ENCODE measurements around the gene CAGE1. TPM values are rescaled to one million over a fixed set of nuclear protein-coding genes. Genes with fewer than 3 reads are reported as not detected.

Gene CAGE1
- 0.16 and 0.31 TPM in 2 replicates for total RNA-seq

- Mint-ChIP-seq H3K27ac (peak within 1 kb of the TSS; percentile 100), H3K4me1 (peaks cover 43% of the 10 kb centered on the region), H3K27me3 (no peaks in the 10 kb centered on the region)
Measured at GRCh38 chr6:7389451-7390225, at the start of gene CAGE1, which contains the start of gene RIOK1. TSS of gene CAGE1 (minus strand) at chr6:7389742. CDS start at chr6:7387173, 2,569 bp downstream. TSS of gene RIOK1 (plus strand) at chr6:7389808. CDS start at chr6:7390003, 195 bp downstream.

GRCh38 chr6:7439228-7439627 is 49.7 kb upstream of the CAGE1 start:
- Mint-ChIP-seq H3K4me3 (no peak overlapping the region), H3K36me3 (ENCODE audit: low read depth) (no peaks in the 10 kb centered on the region), H3K27me3 (peaks cover 3% of the 10 kb centered on the region), H3K4me1 (no peaks in the 10 kb centered on the region), H3K9me3 (no peaks in the 10 kb centered on the region), H3K27ac (no peak overlapping the region)
- intact Hi-C loops (cut with micrococcal nuclease), result no loop called here
- no peak for DNase-seq

More at GRCh38 chr6:7389451-7390225, at the start of gene CAGE1, which contains the start of gene RIOK1:
- Mint-ChIP-seq H3K36me3 (ENCODE audit: low read depth) (peaks cover 41% of the 10 kb centered on the region), H3K9me3 (no peaks in the 10 kb centered on the region), H3K4me3 (peak within 1 kb of the TSS; percentile 93)
- intact Hi-C loops (cut with micrococcal nuclease), result loop anchor here (1.0 to 10.0 kb wide), 8 partner anchors 76 to 1045 kb away; partner anchors contain the start of genes EEF1E1, SLC35B3, SNRNP48 and SSR1
- peak; percentile 99 for DNase-seq

- no peak overlapping the region for H3K4me3 Mint-ChIP-seq
Measured at GRCh38 chr6:7438011-7438410, 48.5 kb upstream of the CAGE1 start.

GRCh38 chr6:7434672-7435071 is 45.1 kb upstream of the CAGE1 start:
- no peak for DNase-seq
- Mint-ChIP-seq H3K36me3 (ENCODE audit: low read depth) (no peaks in the 10 kb centered on the region), H3K4me1 (no peaks in the 10 kb centered on the region), H3K27me3 (peaks cover 3% of the 10 kb centered on the region), H3K27ac (no peak overlapping the region), H3K4me3 (no peak overlapping the region), H3K9me3 (no peaks in the 10 kb centered on the region)
- intact Hi-C loops (cut with micrococcal nuclease), result no loop called here

More at GRCh38 chr6:7438011-7438410, 48.5 kb upstream of the CAGE1 start:
- no peak for DNase-seq
- H3K36me3 Mint-ChIP-seq (ENCODE audit: low read depth), result no peaks in the 10 kb centered on the region
- no peaks in the 10 kb centered on the region for H3K9me3 Mint-ChIP-seq
- H3K27me3 Mint-ChIP-seq, result peaks cover 3% of the 10 kb centered on the region
- intact Hi-C loops (cut with micrococcal nuclease), result no loop called here
- no peaks in the 10 kb centered on the region for H3K4me1 Mint-ChIP-seq
- H3K27ac Mint-ChIP-seq, result no peak overlapping the region

DNA sequence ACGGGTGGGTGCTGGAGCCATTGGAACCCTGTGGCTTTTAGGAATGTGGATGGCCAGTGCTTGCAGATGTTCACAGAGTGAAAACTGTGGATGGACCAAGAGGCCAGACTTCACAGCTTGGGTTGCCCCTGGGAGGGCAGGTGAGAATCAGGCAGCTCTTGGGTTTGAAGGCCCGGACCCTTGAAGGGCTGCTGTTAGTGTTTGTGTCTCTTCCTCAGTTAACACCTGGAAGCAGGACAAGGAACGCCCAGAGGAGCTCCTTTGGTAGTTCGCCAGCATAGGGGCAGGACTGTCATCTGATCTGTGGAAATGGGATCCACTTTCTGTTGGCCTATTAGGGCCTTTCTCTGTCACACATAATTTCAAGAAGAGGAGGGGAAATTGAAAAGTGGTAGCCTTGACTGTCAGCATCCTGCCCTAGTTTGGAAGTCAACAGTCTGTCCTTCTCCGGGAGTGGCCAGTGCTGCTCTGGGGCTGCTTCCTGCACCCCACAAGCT is 43.6 kb upstream of the CAGE1 start:
- DNase-seq, result no peak
- intact Hi-C loops (cut with micrococcal nuclease), result no loop called here
- H3K27ac Mint-ChIP-seq, result no peak overlapping the region
- no peaks in the 10 kb centered on the region for H3K4me1 Mint-ChIP-seq
- peaks cover 3% of the 10 kb centered on the region for H3K27me3 Mint-ChIP-seq
- H3K4me3 Mint-ChIP-seq, result no peak overlapping the region
- H3K36me3 Mint-ChIP-seq (ENCODE audit: low read depth), result no peaks in the 10 kb centered on the region
- H3K9me3 Mint-ChIP-seq, result no peaks in the 10 kb centered on the region

DNA sequence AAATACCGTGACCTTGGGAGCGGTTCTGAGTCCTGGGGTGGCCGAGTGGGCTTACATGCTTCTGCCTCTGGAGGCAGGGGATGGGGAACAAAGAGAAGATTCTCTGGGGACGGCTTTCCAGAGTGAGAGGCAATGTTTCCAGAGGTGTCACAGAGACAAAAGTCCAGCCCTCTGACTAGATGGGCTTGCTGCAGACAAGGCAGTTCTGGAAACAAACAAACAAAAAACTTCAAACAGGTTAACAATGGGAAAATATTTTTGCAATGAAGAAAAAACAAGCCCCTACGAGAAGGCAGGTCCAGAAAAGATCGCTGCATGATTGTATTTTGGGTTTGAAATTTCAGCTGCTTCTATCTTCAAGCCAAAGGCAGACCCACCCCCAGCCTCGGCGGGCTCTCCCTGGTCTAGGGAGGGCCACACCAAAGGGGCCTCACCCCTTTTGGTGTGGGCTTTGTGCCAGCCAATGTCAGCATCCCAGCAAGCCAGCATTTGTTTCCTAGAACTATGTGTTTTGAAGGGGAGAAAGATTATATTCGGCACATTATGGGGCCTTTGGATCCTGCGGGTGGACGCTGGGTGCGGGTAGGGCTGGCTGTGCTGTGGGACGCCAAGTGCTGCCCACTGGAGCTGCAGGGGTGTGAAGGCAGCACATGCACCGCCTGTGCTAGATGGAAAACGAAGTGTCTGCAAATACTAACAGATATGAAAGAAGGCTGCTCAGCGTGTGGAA is 43.0 kb upstream of the CAGE1 start:
- Mint-ChIP-seq H3K4me1 (no peaks in the 10 kb centered on the region), H3K27ac (no peak overlapping the region), H3K9me3 (no peaks in the 10 kb centered on the region), H3K27me3 (peaks cover 3% of the 10 kb centered on the region), H3K36me3 (ENCODE audit: low read depth) (no peaks in the 10 kb centered on the region), H3K4me3 (no peak overlapping the region)
- DNase-seq, result no peak
- intact Hi-C loops (cut with micrococcal nuclease), result no loop called here

- H3K9me3 Mint-ChIP-seq, result no peaks in the 10 kb centered on the region
Measured at GRCh38 chr6:7431674-7432390, 42.3 kb upstream of the CAGE1 start.

DNA sequence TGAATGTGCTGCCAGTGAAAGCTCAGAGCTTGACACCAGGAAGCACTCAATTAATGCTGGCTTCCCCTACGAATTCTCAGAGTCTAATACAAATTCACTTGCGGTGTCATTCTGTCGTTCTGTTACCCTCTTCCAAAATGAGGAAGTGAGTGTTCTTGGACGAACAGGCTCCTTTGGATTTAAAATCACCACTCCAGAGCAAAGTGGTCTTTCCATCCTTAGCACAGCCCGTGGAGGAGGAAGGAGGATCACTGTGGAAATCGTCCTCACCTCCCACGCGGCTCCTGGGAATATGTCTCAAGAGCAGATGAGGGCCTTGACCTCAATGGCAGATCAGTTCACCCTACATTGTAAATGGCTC is 41.8 kb upstream of the CAGE1 start:
- no peak overlapping the region for H3K27ac Mint-ChIP-seq
- H3K4me3 Mint-ChIP-seq, result no peak overlapping the region
- intact Hi-C loops (cut with micrococcal nuclease), result no loop called here
- no peaks in the 10 kb centered on the region for H3K36me3 Mint-ChIP-seq (ENCODE audit: low read depth)
- peaks cover 3% of the 10 kb centered on the region for H3K27me3 Mint-ChIP-seq
- DNase-seq, result no peak
- no peaks in the 10 kb centered on the region for H3K9me3 Mint-ChIP-seq
- H3K4me1 Mint-ChIP-seq, result no peaks in the 10 kb centered on the region

More at GRCh38 chr6:7431674-7432390, 42.3 kb upstream of the CAGE1 start:
- no peak overlapping the region for H3K27ac Mint-ChIP-seq
- intact Hi-C loops (cut with micrococcal nuclease), result no loop called here
- peaks cover 3% of the 10 kb centered on the region for H3K27me3 Mint-ChIP-seq
- H3K4me3 Mint-ChIP-seq, result no peak overlapping the region
- no peaks in the 10 kb centered on the region for H3K36me3 Mint-ChIP-seq (ENCODE audit: low read depth)
- H3K4me1 Mint-ChIP-seq, result no peaks in the 10 kb centered on the region
- no peak for DNase-seq

DNA sequence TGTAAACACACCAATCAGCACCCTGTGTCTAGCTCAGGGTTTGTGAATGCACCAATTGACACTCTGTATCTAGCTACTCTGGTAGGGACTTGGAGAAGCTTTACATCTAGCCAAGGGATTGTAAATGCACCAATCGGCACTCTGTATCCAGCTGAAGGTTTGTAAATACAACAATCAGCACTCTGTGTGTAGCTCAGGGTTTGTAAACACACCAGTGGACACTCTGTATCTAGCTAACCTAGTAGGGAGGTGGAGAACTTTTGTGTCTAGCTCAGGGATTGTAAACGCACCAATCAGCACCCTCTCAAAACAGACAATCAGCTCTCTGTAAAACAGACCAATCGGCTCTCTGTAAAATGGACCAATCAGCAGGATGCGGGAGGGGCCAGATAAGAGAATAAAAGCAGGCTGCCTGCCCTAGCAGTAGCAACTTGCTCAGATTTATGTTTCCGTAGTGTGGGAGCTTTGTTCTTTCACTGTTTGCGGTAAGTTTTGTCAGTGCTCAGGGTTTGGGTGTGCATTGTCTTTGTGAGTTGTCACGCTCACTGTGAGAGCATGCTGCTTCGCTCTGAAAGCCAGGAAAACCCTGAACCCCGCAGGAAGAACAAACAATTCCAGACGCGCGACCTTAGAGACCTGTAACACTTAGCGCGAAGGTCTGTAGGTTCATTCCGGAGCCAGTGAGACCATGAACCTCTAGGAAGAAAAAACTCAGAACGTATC is 37.1 kb upstream of the CAGE1 start:
- intact Hi-C loops (cut with micrococcal nuclease), result no loop called here
- no peaks in the 10 kb centered on the region for H3K9me3 Mint-ChIP-seq
- H3K27ac Mint-ChIP-seq, result no peak overlapping the region
- DNase-seq, result no peak
- H3K36me3 Mint-ChIP-seq (ENCODE audit: low read depth), result peaks cover 2% of the 10 kb centered on the region
- no peaks in the 10 kb centered on the region for H3K4me1 Mint-ChIP-seq
- H3K27me3 Mint-ChIP-seq, result no peaks in the 10 kb centered on the region
- H3K4me3 Mint-ChIP-seq, result no peak overlapping the region

DNA sequence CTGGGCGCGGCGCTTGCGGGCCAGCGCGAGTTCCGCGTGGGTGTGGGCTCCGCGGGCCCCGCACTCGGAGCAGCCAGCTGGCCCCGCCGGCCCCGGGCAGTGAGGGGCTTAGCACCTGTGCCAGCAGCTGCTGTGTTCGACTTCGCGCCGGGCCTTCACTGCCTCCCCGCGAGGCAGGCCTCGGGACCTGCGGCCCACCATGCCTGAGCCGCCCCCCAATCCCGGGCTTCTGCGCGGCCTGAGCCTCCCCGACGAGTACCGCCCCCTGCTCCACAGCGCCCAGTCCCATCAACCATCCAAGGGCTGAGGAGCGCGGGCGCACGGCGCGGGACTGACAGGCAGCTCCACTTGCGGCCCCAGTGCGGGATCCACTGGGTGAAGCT is 36.3 kb upstream of the CAGE1 start:
- H3K4me3 Mint-ChIP-seq, result no peak overlapping the region
- no peaks in the 10 kb centered on the region for H3K27me3 Mint-ChIP-seq
- intact Hi-C loops (cut with micrococcal nuclease), result no loop called here
- no peaks in the 10 kb centered on the region for H3K9me3 Mint-ChIP-seq
- no peaks in the 10 kb centered on the region for H3K4me1 Mint-ChIP-seq
- DNase-seq, result no peak
- no peak overlapping the region for H3K27ac Mint-ChIP-seq
- H3K36me3 Mint-ChIP-seq (ENCODE audit: low read depth), result peaks cover 2% of the 10 kb centered on the region

DNA sequence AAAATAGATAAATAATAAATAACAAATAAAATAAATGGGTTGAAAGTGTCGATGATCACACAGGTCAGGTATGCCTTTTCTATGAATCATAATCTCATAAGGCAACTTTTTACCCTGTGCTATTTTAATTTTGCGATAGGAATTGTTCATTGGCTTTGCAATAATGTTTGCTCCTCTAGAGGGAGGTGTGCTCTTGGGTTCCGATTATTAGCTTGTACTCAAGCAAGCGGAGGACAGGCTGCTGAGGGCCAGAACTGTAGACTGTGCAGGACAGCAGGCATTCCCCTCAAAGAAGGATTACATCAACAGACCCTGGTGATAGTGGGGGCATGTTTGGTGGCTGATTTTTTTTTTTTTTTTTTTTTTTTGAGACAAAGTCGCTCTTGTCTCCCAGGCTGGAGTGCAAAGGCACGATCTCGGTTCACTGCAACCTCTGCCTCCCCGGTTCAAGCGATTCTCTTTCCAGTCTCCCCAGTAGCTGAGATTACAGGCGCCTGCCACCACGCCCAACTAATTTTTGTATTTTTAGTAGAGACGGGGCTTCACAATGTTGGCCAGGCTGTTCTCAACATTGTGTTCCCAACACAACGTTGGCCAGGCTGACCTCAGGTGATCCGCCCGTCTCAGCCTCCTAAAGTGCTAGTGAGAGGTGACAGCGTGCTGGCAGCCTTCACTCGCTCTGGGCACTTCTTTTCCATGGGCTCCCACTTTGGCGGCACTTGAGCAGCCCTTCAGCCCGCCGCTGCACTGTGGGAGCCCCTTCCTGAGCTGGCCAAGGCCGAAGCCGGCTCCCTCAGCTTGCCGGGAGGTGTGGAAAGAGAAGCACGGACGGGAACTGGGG is 35.6 kb upstream of the CAGE1 start:
- intact Hi-C loops (cut with micrococcal nuclease), result no loop called here

GRCh38 chr6:7424058-7424457 is 34.5 kb upstream of the CAGE1 start:
- no peaks in the 10 kb centered on the region for H3K9me3 Mint-ChIP-seq
- H3K27me3 Mint-ChIP-seq, result no peaks in the 10 kb centered on the region
- no peak overlapping the region for H3K27ac Mint-ChIP-seq
- H3K36me3 Mint-ChIP-seq (ENCODE audit: low read depth), result peaks cover 16% of the 10 kb centered on the region
- H3K4me3 Mint-ChIP-seq, result no peak overlapping the region
- intact Hi-C loops (cut with micrococcal nuclease), result no loop called here
- DNase-seq, result no peak
- no peaks in the 10 kb centered on the region for H3K4me1 Mint-ChIP-seq

More for the DNA sequence above, 35.6 kb upstream of the CAGE1 start:
- Mint-ChIP-seq H3K4me3 (no peak overlapping the region), H3K27ac (no peak overlapping the region), H3K36me3 (ENCODE audit: low read depth) (peaks cover 6% of the 10 kb centered on the region), H3K9me3 (no peaks in the 10 kb centered on the region), H3K4me1 (no peaks in the 10 kb centered on the region), H3K27me3 (no peaks in the 10 kb centered on the region)
- DNase-seq, result no peak

Data from activated CD4-positive, alpha-beta T cell treated with anti-CD3 and anti-CD28 coated beads, Interleukin-2, amount 10 ng/mL, durations not matched to agents 24 days and 14 days (primary cell).